ENCODE measurements around the gene TRIM22. TPM values are rescaled to one million over a fixed set of nuclear protein-coding genes. Genes with fewer than 3 reads are reported as not detected.

Gene TRIM22
- total and polyA plus RNA-seq, 2 donors (not counting 1 experiment from before 2014, with no cell fraction given): 108 to 112 TPM

DNA sequence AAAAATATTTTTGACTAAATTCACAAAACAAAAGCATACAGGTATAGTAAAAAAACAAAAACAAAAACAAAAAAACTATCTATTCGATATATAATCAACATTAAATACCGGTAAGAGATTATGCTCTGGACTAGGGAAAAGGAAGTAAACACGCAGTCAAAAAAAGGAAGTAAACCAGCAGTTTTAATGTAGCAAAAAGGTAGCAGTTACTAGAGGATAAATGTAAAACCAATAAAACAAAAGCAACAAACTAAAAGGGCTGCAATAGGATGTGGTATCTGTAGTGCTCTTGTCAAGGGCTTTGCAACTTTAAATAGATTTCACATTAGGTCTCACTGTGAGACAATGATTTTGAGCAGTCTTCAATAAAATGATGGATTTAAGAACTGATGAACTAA lies 2.4 kb downstream of the TRIM22 start:
- H3K4me1 ChIP-seq (ENCODE audit: control insufficient read depth, extremely low read depth, insufficient read depth, low read length): peaks cover 9% of the 10 kb centered on the region
- no peak overlapping the region for H2AFZ ChIP-seq (ENCODE audit: low read length)
- no peak for DNase-seq (ENCODE audit: low read depth in 2 of 2)
- no peak overlapping the region for H3K27ac ChIP-seq (ENCODE audit: insufficient read depth, low read length)
- no peaks in the 10 kb centered on the region for H4K20me1 ChIP-seq (ENCODE audit: control insufficient read depth, extremely low read depth, insufficient read depth, low read length)
- H3K27me3 ChIP-seq (ENCODE audit: control insufficient read depth, insufficient read depth, low read length): no peaks in the 10 kb centered on the region
- peak overlapping the region; percentile 62 for H3K4me2 ChIP-seq (ENCODE audit: extremely low read depth, insufficient read depth, low read length)
- TF ChIP-seq, protein P1, sequence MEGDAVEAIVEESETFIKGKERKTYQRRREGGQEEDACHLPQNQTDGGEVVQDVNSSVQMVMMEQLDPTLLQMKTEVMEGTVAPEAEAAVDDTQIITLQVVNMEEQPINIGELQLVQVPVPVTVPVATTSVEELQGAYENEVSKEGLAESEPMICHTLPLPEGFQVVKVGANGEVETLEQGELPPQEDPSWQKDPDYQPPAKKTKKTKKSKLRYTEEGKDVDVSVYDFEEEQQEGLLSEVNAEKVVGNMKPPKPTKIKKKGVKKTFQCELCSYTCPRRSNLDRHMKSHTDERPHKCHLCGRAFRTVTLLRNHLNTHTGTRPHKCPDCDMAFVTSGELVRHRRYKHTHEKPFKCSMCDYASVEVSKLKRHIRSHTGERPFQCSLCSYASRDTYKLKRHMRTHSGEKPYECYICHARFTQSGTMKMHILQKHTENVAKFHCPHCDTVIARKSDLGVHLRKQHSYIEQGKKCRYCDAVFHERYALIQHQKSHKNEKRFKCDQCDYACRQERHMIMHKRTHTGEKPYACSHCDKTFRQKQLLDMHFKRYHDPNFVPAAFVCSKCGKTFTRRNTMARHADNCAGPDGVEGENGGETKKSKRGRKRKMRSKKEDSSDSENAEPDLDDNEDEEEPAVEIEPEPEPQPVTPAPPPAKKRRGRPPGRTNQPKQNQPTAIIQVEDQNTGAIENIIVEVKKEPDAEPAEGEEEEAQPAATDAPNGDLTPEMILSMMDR (conservative IDR thresholded peaks at IDR 0.05 in 1 of 2, IDR thresholded peaks at IDR 0.05 in 1 of 2; ENCODE audit: low read depth in 1 of 2, low read length in 2 of 2): no peak
- no peak for TF ChIP-seq EZH2 (IDR thresholded peaks at IDR 0.05; ENCODE audit: low read length, missing control alignments)
- no peak overlapping the region for H3K9ac ChIP-seq (ENCODE audit: insufficient read depth, low read length)
- H3K79me2 ChIP-seq (ENCODE audit: control insufficient read depth, insufficient read depth, low read length): peaks cover 6% of the 10 kb centered on the region
- no peaks in the 10 kb centered on the region for H3K9me3 ChIP-seq (ENCODE audit: control insufficient read depth, insufficient read depth, low read depth, low read length)
- H3K36me3 ChIP-seq (ENCODE audit: control insufficient read depth, insufficient read depth, low read length): peaks cover 3% of the 10 kb centered on the region
- peak overlapping the region in 1 of 4 experiments; percentile 64 for H3K4me3 ChIP-seq (replicated peaks in 1 of 4; ENCODE audit: control extremely low read depth in 1 of 4, insufficient read depth in 1 of 4, low read depth in 3 of 4, low read length in 4 of 4)

DNA sequence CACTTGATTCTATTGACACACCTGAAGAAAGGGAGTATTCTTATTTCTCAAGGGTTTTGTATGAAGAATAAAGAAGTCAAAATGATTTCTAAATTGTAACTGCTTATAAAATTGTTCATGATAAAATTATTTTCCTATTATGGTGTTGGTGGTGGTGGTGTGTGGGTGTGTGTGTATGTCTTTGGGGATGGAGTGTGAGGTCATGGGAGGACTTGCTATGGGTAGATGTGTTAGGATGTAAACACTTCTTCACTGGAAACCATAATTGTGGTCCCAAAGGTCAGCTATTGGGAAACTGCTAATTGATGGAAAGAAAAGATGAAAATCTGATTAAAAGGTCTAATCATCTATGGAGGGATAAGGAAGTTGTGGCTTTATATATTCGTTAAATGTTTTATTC lies 5.1 kb downstream of the TRIM22 start:
- Histone ChIP-seq H3K4me2 (ENCODE audit: extremely low read depth, insufficient read depth, low read length) (no peak overlapping the region), H2AFZ (ENCODE audit: low read length) (no peak overlapping the region), H3K36me3 (ENCODE audit: control insufficient read depth, insufficient read depth, low read length) (peaks cover 7% of the 10 kb centered on the region), H3K4me1 (ENCODE audit: control insufficient read depth, extremely low read depth, insufficient read depth, low read length) (peaks cover 4% of the 10 kb centered on the region), H4K20me1 (ENCODE audit: control insufficient read depth, extremely low read depth, insufficient read depth, low read length) (no peaks in the 10 kb centered on the region), H3K9ac (ENCODE audit: insufficient read depth, low read length) (no peak overlapping the region), H3K27ac (ENCODE audit: insufficient read depth, low read length) (no peak overlapping the region), H3K9me3 (ENCODE audit: control insufficient read depth, insufficient read depth, low read depth, low read length) (no peaks in the 10 kb centered on the region), H3K79me2 (ENCODE audit: control insufficient read depth, insufficient read depth, low read length) (peaks cover 6% of the 10 kb centered on the region), H3K27me3 (ENCODE audit: control insufficient read depth, insufficient read depth, low read length) (no peaks in the 10 kb centered on the region), H3K4me3 (replicated peaks in 1 of 4; ENCODE audit: control extremely low read depth in 1 of 4, insufficient read depth in 1 of 4, low read depth in 3 of 4, low read length in 4 of 4) (no peak overlapping the region)
- TF ChIP-seq, protein P1 (conservative IDR thresholded peaks at IDR 0.05 in 1 of 2, IDR thresholded peaks at IDR 0.05 in 1 of 2; ENCODE audit: low read depth in 1 of 2, low read length in 2 of 2): no peak
- TF ChIP-seq EZH2 (IDR thresholded peaks at IDR 0.05; ENCODE audit: low read length, missing control alignments): no peak
- DNase-seq (ENCODE audit: low read depth in 2 of 2): no peak

DNA sequence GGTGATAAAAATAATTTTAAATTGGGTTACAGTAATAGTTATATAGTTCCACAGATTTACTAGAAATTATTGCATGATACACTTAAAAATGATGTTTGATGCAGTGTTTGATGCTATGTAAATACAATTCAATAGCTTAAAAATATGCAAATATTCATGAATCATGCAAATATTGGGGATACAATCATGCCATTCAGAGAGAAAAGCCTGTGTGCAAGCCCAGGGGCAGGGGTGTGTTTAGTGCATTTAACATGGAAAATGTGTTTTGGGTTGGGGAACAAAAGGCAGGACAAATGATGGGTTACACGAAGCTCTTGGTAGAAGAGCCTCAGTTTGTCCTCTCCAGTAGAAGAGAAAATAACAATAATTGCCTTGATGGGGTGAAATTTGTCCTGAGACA lies 6.0 kb downstream of the TRIM22 start:
- DNase-seq (ENCODE audit: low read depth in 2 of 2): no peak

More for the DNA sequence above, 6.0 kb downstream of the TRIM22 start:
- H4K20me1 ChIP-seq (ENCODE audit: control insufficient read depth, extremely low read depth, insufficient read depth, low read length): no peaks in the 10 kb centered on the region
- no peak overlapping the region for H3K4me3 ChIP-seq (replicated peaks in 1 of 4; ENCODE audit: control extremely low read depth in 1 of 4, insufficient read depth in 1 of 4, low read depth in 3 of 4, low read length in 4 of 4)
- H3K79me2 ChIP-seq (ENCODE audit: control insufficient read depth, insufficient read depth, low read length): peaks cover 6% of the 10 kb centered on the region
- H3K27ac ChIP-seq (ENCODE audit: insufficient read depth, low read length): no peak overlapping the region
- peaks cover 7% of the 10 kb centered on the region for H3K36me3 ChIP-seq (ENCODE audit: control insufficient read depth, insufficient read depth, low read length)
- H3K4me1 ChIP-seq (ENCODE audit: control insufficient read depth, extremely low read depth, insufficient read depth, low read length): peaks cover 4% of the 10 kb centered on the region
- no peak overlapping the region for H3K9ac ChIP-seq (ENCODE audit: insufficient read depth, low read length)
- TF ChIP-seq, protein P1 (conservative IDR thresholded peaks at IDR 0.05 in 1 of 2, IDR thresholded peaks at IDR 0.05 in 1 of 2; ENCODE audit: low read depth in 1 of 2, low read length in 2 of 2): no peak
- TF ChIP-seq EZH2 (IDR thresholded peaks at IDR 0.05; ENCODE audit: low read length, missing control alignments): no peak
- H3K4me2 ChIP-seq (ENCODE audit: extremely low read depth, insufficient read depth, low read length): no peak overlapping the region
- no peak overlapping the region for H2AFZ ChIP-seq (ENCODE audit: low read length)
- H3K27me3 ChIP-seq (ENCODE audit: control insufficient read depth, insufficient read depth, low read length): no peaks in the 10 kb centered on the region
- H3K9me3 ChIP-seq (ENCODE audit: control insufficient read depth, insufficient read depth, low read depth, low read length): no peaks in the 10 kb centered on the region
